NCI-H1694 treated with DMSO at 0.1 percent for 48 hours (cell line): ENCODE measurements around the gene PIEZO2.
"Not testable (repeated sequence)": the region's sequence is repeated elsewhere in the genome, so short reads cannot be mapped to it uniquely, and the experiment has no call there.

ENCODE experiments used
- DNase-seq: peaks from one replicate; lab custom pipeline; 2025; lab: John Stamatoyannopoulos, UW

The PIEZO2 gene

GRCh38 chr18:10681581-10682367 lies 467.6 kb downstream of the PIEZO2 start:
- no peak for DNase-seq

- no peak for DNase-seq
These were observed 469.1 kb downstream of the PIEZO2 start for GRCh38 chr18:10680271-10680596.

DNA sequence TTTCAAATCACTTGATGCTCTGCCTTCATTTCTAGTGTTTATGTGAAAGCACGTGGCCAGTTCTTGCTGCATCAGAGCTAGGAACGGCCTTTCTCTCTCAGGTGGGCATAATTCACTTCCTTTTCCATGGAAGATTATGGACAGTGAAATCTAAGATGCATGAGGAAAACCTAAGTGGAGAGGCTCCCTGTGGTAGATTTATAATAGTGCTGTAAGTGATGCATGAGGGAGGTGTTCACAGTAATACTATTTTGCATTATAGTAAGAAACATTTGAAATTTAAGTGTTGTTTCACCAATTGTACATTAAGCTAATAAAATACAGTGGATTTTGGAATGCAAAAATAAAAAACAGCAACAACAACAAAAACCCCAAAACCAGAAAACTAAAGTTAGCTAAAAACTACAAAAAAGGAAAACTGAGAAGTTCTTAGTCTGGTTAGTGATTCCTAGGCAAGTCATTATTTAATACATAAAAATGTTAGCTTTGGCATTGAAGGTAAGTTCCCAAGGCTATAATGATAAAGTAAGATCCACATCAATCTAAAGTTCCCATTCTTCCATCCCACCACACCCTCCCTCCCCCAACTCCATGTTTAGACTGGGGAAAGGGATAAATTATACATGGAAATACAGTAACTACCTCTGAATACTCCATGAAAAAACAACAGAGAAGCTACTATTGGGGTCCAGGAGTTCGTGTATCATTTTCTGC lies 469.7 kb downstream of the PIEZO2 start:
- DNase-seq = no peak

- no peak for DNase-seq
These were observed 477.9 kb downstream of the PIEZO2 start for GRCh38 chr18:10671441-10671840.

- DNase-seq = no peak
These were observed 478.5 kb downstream of the PIEZO2 start for GRCh38 chr18:10670856-10671255.

DNA sequence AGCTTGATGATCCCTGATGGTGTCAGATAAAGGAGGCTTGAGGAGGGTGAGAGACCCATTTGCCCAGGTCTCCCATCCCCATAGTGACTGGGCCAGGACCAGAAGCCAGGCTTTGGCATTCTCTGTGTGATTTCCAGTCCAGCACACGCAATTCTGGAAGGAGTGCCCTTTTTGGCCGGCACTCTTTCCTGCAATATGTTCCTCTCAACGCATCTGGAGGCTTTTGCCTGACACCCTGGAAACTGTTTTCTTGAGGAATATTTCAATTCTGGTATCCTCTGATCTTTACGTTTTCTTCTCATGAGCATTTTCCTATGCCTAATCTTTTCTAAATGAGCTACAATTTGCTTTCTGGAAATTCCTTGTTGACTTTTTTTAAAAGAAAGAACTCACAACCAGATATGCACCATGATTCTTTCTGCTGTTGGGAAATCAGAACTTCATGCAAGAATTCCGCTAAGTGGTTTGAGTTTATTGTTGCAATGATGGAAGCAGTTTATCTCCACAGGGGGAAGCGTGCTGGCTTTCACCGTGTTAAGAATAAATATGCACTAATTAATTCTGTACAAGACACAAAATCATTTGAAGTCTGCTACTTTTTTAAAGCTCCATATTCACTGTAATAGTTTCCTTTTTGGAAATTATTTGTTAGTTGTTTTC lies 479.8 kb downstream of the PIEZO2 start:
- DNase-seq = no peak

DNA sequence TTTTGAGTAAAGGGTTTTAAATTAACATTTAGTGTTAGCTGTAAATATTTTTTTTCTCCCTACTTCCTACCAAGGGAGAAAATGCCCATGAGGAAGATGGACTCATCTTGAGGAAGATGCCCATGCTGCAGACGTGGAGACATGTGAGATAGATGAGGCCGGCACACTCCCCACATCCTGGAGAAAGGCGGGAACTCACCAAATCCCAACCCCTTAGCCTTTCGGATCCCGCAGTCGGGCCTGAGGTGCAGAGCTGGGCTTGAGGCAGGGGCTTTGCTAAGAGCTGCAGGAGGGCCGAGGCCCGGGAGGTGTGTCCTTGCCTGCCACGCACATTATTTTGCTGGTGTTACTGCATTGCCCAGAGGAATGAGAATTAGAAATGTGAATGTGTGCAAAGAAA lies 485.6 kb downstream of the PIEZO2 start:
- DNase-seq = no peak

GRCh38 chr18:10661317-10661716 lies 488.1 kb downstream of the PIEZO2 start:
- no peak for DNase-seq

GRCh38 chr18:10660179-10660884 lies 489.0 kb downstream of the PIEZO2 start:
- no peak for DNase-seq

- no peak for DNase-seq
These were observed 489.8 kb downstream of the PIEZO2 start for GRCh38 chr18:10659594-10659993.

DNA sequence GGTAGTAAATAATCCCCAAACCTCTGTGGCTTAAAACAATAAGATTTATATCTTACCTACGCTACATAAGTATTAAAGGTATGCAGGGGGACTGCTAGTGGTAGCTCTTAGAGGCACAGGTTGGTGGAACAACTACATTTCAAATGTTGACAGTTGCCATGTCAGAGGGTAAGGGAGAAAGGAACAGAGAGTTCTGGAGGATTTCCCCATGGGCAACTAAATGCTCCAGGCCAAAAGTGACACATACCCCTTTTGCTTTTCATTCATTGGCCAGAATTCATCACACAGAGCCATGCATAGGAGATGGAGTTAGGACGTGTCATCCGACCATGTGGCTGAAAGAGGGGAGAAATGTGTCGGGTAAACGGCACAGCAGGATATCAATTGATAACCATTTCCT lies 490.4 kb downstream of the PIEZO2 start:
- DNase-seq = no peak

DNA sequence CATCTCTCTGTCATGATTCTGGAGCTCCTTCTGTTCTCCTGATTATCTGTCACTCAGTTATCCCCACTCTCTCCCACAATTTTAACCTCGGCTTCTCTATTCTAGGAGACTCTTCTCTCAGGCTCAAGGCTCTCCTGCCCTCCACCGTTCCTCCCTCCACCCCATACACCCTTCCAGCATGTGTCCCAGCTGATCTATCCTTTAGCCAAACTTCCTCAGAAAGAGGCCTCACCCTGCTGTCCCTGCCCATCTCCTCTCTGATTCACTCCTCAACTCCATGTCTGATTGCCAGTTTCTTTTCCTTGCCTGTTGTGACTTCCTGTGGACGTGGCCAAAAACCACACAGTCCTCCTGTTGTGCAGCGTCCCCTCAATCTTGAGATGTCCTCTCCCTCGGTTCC lies 505.4 kb downstream of the PIEZO2 start:
- DNase-seq = not testable (repeated sequence)

GRCh38 chr18:10642915-10643524 lies 506.3 kb downstream of the PIEZO2 start:
- DNase-seq = not testable (repeated sequence)

DNA sequence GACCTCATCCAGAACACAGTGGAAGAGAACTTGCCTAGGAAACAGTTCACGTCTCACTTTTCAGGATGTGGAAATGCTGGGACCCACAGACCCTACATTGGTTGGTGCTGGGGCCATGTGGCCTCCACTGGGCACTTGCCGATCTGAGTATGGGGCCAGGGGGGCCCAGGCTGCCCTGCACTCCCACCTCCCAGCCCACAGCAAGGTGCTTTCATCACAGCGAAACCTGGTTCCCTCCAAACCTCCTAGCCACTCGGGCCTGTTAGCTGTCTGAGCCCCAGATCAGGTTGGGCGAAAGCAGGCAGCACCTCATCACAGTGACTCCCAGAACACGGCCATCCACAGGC lies 510.9 kb downstream of the PIEZO2 start:
- not testable (repeated sequence) for DNase-seq

DNA sequence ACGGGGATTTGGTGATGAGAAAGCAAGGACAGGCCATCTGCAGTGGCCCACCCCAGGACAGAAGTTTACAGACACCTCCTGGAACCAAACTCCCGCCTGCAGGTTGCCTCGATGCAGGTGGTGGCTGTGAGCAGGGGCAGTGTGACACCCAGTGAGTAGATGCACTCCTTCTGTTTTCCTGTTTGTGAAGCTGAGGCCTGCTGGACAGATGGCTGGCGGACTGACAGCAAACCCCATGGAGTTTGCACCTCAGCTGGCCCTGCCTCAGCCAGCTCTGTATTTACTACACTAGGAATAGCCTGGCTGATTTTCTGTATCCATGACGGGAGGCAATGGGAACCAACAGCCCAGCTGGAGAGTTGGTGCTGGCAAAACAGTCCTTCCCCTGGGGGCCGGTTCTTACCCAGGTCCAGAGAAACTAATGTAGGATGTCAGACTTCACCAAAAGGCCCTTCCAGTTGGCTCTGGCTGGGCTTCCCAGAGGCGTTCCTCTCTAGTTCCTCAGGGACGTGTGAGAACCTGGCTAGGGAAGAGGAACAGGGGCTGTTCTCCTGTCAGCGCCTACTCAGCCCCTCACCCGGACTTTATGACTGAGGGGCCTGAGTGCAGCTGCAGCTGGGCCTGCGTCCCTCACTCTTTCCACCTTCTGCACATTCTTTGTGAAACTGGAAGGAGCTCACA lies 511.4 kb downstream of the PIEZO2 start:
- DNase-seq = not testable (repeated sequence)

DNA sequence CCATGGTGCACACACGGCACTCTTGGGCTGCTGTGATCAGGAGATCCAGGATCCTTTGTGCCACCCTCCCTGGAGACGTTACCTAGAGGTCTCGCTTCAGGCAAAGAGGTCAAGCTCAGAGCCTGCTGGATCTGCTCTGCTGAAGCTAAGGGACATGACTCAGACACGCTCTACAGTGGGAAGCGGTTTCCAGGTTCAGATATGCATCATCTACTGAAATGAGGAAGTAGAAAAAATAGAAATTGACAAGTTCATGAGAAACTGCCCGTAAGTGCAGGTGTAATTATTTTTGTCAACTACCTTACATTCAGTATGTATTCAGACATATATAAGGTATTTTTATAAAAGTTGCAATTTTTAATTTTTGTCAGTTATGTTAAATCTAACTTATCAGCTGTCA lies 520.3 kb downstream of the PIEZO2 start:
- not testable (repeated sequence) for DNase-seq

- DNase-seq = not testable (repeated sequence)
These were observed 522.7 kb downstream of the PIEZO2 start for GRCh38 chr18:10626606-10627213.

GRCh38 chr18:10623606-10624005 lies 525.8 kb downstream of the PIEZO2 start:
- DNase-seq = not testable (repeated sequence)

DNA sequence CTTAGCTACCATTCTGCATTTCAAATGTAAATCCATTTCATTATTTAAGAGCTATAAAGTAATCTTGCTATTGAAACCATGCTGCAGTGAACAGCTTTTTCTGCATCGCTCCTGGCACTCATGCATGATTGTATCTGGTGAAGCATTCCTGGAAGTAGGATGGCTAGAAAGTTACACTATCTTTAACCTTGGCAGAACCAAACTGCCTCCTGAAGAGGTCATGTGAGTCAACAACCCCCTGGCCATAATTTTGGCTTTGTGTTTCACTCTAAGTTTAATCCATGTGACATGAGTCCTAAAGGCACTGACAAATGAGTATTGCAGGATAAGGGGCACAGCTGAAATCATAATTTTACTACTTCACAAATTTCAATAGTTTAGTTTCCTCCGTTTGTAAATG lies 526.4 kb downstream of the PIEZO2 start:
- DNase-seq = not testable (repeated sequence)

DNA sequence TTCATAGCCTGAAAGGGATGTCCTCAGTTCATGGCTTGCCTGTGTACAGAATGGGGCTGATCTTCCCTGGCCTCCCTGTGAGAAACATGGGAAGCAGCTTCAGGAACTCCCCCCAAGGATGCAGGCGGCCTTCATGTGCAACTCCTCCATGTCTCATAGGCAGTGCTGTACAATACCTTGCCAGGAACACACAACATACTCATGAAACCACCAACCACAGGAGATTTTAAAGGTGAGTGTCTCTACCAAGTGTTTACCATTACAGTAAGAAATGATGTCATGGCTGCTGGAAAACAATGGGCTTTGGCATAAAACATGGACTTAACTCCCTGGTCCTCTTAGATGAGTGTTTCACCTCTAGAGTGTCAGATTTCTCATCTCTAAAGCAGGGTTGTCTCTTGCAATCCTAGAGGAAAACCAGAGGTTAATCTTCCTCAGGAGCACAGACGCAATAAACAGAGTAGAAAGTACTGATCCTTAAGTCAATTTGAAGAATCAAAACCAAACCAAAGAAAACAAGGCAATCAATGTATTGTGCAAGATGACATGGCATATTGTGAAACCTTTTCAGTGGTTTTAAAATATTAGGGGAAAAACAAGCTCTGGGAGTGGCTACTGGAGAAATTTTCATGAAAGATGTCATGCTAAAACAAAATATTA lies 528.6 kb downstream of the PIEZO2 start:
- not testable (repeated sequence) for DNase-seq
